SW480 (cell line): ENCODE results near the gene GAK.

Experiments used
- DNase-seq: peaks from one replicate; pipeline ENCODE4 v3.0.0-alpha.2; 2016; ENCODE audit warnings: low spot score

Gene GAK

GRCh38 chr4:964346-965025 lies 32.4 kb upstream of the GAK start:
- DNase-seq = no peak

- no peak for DNase-seq
Measured at GRCh38 chr4:963276-964225, 31.4 kb upstream of the GAK start.

GRCh38 chr4:962231-963208 lies 30.4 kb upstream of the GAK start:
- peak; percentile 21 for DNase-seq

GRCh38 chr4:961351-962230 lies 29.5 kb upstream of the GAK start:
- peak; percentile 57 for DNase-seq

- no peak for DNase-seq
Measured at GRCh38 chr4:960636-961350, 28.7 kb upstream of the GAK start.

GRCh38 chr4:960140-960635 lies 28.1 kb upstream of the GAK start:
- no peak for DNase-seq

- no peak for DNase-seq
Measured at GRCh38 chr4:959338-960139, 27.4 kb upstream of the GAK start.

GRCh38 chr4:958696-959337 lies 26.7 kb upstream of the GAK start:
- DNase-seq = no peak

- DNase-seq = no peak
Measured at GRCh38 chr4:958314-958665, 26.2 kb upstream of the GAK start.

- no peak for DNase-seq
Measured at GRCh38 chr4:957581-958313, 25.6 kb upstream of the GAK start.

GRCh38 chr4:957231-957580 lies 25.1 kb upstream of the GAK start:
- no peak for DNase-seq

GRCh38 chr4:956531-957230 lies 24.6 kb upstream of the GAK start:
- DNase-seq = no peak

GRCh38 chr4:955931-956381 lies 23.8 kb upstream of the GAK start:
- no peak for DNase-seq

- no peak for DNase-seq
Measured at GRCh38 chr4:955161-955921, 23.2 kb upstream of the GAK start.

- DNase-seq = no peak
Measured at GRCh38 chr4:954211-955020, 22.3 kb upstream of the GAK start.

GRCh38 chr4:953574-953915 lies 21.4 kb upstream of the GAK start:
- DNase-seq = no peak
